HepG2 (cell line): ENCODE results near the gene C14orf119. TPM values are rescaled to one million over a fixed set of nuclear protein-coding genes. Genes with fewer than 3 reads are reported as not detected.

Source experiments
- ATAC-seq: fragments of 200-7000 bp; cut with Tn5 transposase; 3 replicates; pipeline ENCODE4 v1.9.1; 2020; ENCODE audit warnings: mild to moderate bottlenecking, moderate library complexity
- BruUV-seq: library from RNA; stranded (reverse); fragments of 400-500 nt; replicated peaks from 2 replicates; lab custom pipeline; 2021; lab: Mats Ljungman, UMichigan
- CTCF ChIA-PET: fragments of 300-600 bp; formaldehyde crosslinking; extraction: SDS; loops from one replicate; lab custom pipeline; 2021; ENCODE audit warnings: low total read pairs, inconsistent platforms, low intra/inter-chr PET ratio; lab: Yijun Ruan, JAX
- POLR2A ChIA-PET: fragments of 350-600 bp; sonication (Branson Sonifier 250); formaldehyde crosslinking; loops from one replicate; lab custom pipeline; 2020; ENCODE audit warnings: antibody characterized with exemption, inconsistent platforms; lab: Yijun Ruan, JAX
- DNase-seq: peaks from one replicate; pipeline ENCODE4 v3.0.0-alpha.2; 2015; ENCODE audit warnings: low spot score
- FAIRE-seq: peaks from 3 replicates; lab custom pipeline; 2011; peaks lifted over from hg19 to GRCh38; lab: Jason Lieb, UNC
- H2AFZ ChIP-seq: one replicate; pipeline ENCODE4 v1.6.1; 2011; ENCODE audit warnings: low read length, inconsistent platforms
- H3K27ac ChIP-seq: fragments of 300-600 bp; 3 replicates; pipeline ENCODE4 v1.8.0; 2011; ENCODE audit warnings: mixed run types, mild to moderate bottlenecking, mixed read lengths, low read length, inconsistent platforms; ENCODE audit not compliant: insufficient read depth; ENCODE audit errors: extremely low read length
- H3K27me3 ChIP-seq, 2 experiments: fragments of 200-600 bp in 1 of 2; 2 replicates in 1 of 2; 3 replicates in 1 of 2; pipeline versions ENCODE4 v1.6.0 to v1.8.0; 2011; ENCODE audit warnings: low read length in 2 of 2, mild to moderate bottlenecking in 2 of 2, moderate library complexity in 2 of 2, inconsistent platforms in 1 of 2; ENCODE audit not compliant: insufficient read depth in 2 of 2, control insufficient read depth in 1 of 2
- H3K36me3 ChIP-seq, 2 experiments: fragments of 200-600 bp in 1 of 2; replicated peaks in 1 of 2; 2 replicates in 1 of 2; 3 replicates in 1 of 2; pipeline versions ENCODE4 v1.5.1 to v1.8.0; 2011; ENCODE audit warnings: low read length in 2 of 2, inconsistent platforms in 1 of 2; ENCODE audit not compliant: insufficient read depth in 2 of 2, control insufficient read depth in 1 of 2
- H3K4me1 ChIP-seq: 2 replicates; pipeline ENCODE4 v1.5.1; 2012; ENCODE audit warnings: low read length, inconsistent platforms; ENCODE audit not compliant: insufficient read depth
- H3K4me2 ChIP-seq: 2 replicates; pipeline ENCODE4 v1.6.0; 2011; ENCODE audit warnings: low read depth, low read length, inconsistent platforms
- H3K4me3 ChIP-seq, 3 experiments: fragments of 200-600 bp in 1 of 3; sonication (generic), shearing (Covaris generic) in 1 of 3; replicated peaks in 1 of 3; 2 replicates each; pipeline ENCODE4 v1.5.1; 2011 to 2016; ENCODE audit warnings: low read length in 3 of 3, inconsistent platforms in 2 of 3, low read depth in 2 of 3, mild to moderate bottlenecking in 2 of 3, control low read depth in 1 of 3, mixed read lengths in 1 of 3; ENCODE audit not compliant: insufficient read depth in 1 of 3
- H3K79me2 ChIP-seq: one replicate; pipeline ENCODE4 v1.6.1; 2011; ENCODE audit warnings: low read length, inconsistent platforms; ENCODE audit not compliant: insufficient read depth
- H3K9ac ChIP-seq: 2 replicates; pipeline ENCODE4 v1.6.0; 2011; ENCODE audit warnings: mild to moderate bottlenecking, low read depth, low read length, inconsistent platforms; ENCODE audit not compliant: insufficient read depth
- H3K9me3 ChIP-seq: 2 replicates; pipeline ENCODE4 v1.5.1; 2012; ENCODE audit warnings: mild to moderate bottlenecking, low read length
- H4K20me1 ChIP-seq: 2 replicates; pipeline ENCODE4 v1.6.0; 2011; ENCODE audit warnings: inconsistent platforms, mild to moderate bottlenecking, low read length, moderate library complexity; ENCODE audit not compliant: insufficient read depth
- AGO2 ChIP-seq: fragments of 200-400 bp; formaldehyde crosslinking; optimal IDR thresholded peaks from 2 replicates; pipeline ENCODE3; 2017; ENCODE audit warnings: mild to moderate bottlenecking, low read depth, low read length, moderate library complexity
- CTCF ChIP-seq: sonication (generic); formaldehyde crosslinking; IDR thresholded peaks from 2 replicates; pipeline ENCODE4 v1.5.0; 2020; ENCODE audit warnings: mild to moderate bottlenecking, missing genetic modification reagents, moderate library complexity
- FOXO4 ChIP-seq: sonication (generic); formaldehyde crosslinking; conservative IDR thresholded peaks from 2 replicates; pipeline ENCODE4 v1.8.1; 2023; ENCODE audit warnings: missing genetic modification reagents
- GMEB1 ChIP-seq: sonication (generic); formaldehyde crosslinking; IDR thresholded peaks from 2 replicates; pipeline ENCODE4 v1.5.1; 2020; ENCODE audit warnings: missing genetic modification reagents, mild to moderate bottlenecking, borderline replicate concordance
- IKZF1 ChIP-seq: fragments of 450-650 bp; IDR thresholded peaks from 2 replicates; pipeline ENCODE4 v1.7.1; 2016
- LCORL ChIP-seq, 2 experiments: fragments of 450-650 bp in 1 of 2; sonication (generic) in 1 of 2; formaldehyde crosslinking in 1 of 2; IDR thresholded peaks; 2 replicates each; pipeline versions ENCODE4 v1.5.0 to v1.6.1; 2017 to 2020; ENCODE audit warnings: antibody characterized with exemption in 1 of 2, missing genetic modification reagents in 1 of 2
- MBD4 ChIP-seq: IDR thresholded peaks from 2 replicates; pipeline ENCODE4 v1.6.1; 2012; ENCODE audit warnings: low read length, inconsistent platforms, borderline replicate concordance
- NR2F1 ChIP-seq, 2 experiments: fragments of 450-650 bp in 1 of 2; formaldehyde crosslinking in 1 of 2; IDR thresholded peaks; 2 replicates each; pipeline versions ENCODE4 v1.5.0 to v1.6.1; 2016 to 2020; ENCODE audit warnings: mild to moderate bottlenecking in 1 of 2, missing compliant biosample characterization in 1 of 2, missing genetic modification reagents in 1 of 2, moderate library complexity in 1 of 2
- PPARG ChIP-seq: conservative IDR thresholded peaks from 2 replicates; pipeline ENCODE4 v1.6.1; 2016; ENCODE audit warnings: missing biosample characterization, missing genetic modification reagents
- ZNF317 ChIP-seq: sonication (generic); formaldehyde crosslinking; IDR thresholded peaks from 2 replicates; pipeline ENCODE4 v1.5.0; 2020; ENCODE audit warnings: mild to moderate bottlenecking, missing genetic modification reagents
- WGBS: methylation state at CpG from one replicate; pipeline ENCODE4 v1.1.6; 2017; ENCODE audit warnings: low lambda C conversion rate; 5-methylcytosine and 5-hydroxymethylcytosine counted together
- in situ Hi-C: cut with HindIII; loops from 2 replicates; pipeline ENCODE4 v1.10.0; 2017; ENCODE audit warnings: low pct_unique_long_range_greater_than_20kb; ENCODE audit not compliant: extremely low pct_ligation_motif_present
- intact Hi-C: fragments of 100-400 bp; cut with micrococcal nuclease; formaldehyde crosslinking; loops from one replicate; pipeline ENCODE4 v1.10.0; 2022; ENCODE audit not compliant: unreplicated experiment
- polyA plus RNA-seq, 8 experiments: library from polyadenylated mRNA; depleted of rRNA in 3 of 8; stranded (reverse) in 7 of 8; unstranded in 1 of 8; fragments of >200 nt; fragmentation: Illumina TruSeq in 4 of 8; extraction: Trizol in 4 of 8; gene quantifications; 2 replicates each; pipeline versions ENCODE4 v1.2.1 to v1.2.3, GENCODE V29; 2011 to 2016; ENCODE audit warnings: low read depth in 4 of 8, missing spikeins in 1 of 8, mixed read lengths in 1 of 8; ENCODE audit not compliant: insufficient read depth in 1 of 8
- total RNA-seq, 5 experiments: library from RNA; depleted of rRNA; stranded (reverse); fragments of >200 nt; fragmentation: Illumina TruSeq; extraction: Trizol; gene quantifications; 2 replicates each; pipeline ENCODE4 v1.2.3, GENCODE V29; 2016; ENCODE audit warnings: low read depth in 1 of 5

The C14orf119 gene
- total and polyA plus RNA-seq, 2 of the 13 experiments (the other 11 are each of a cell fraction or from before 2014, with no cell fraction given), result 117 to 206 TPM

GRCh38 chr14:23077962-23078361, 17.3 kb upstream of the C14orf119 start:
- Histone ChIP-seq H3K4me2 (no peak overlapping the region), H3K27ac (no peak overlapping the region), H3K36me3 (peaks cover 63 to 94% of the 10 kb centered on the region in 2 experiments), H2AFZ (no peak overlapping the region), H3K27me3 (no peaks in the 10 kb centered on the region), H3K9me3 (no peaks in the 10 kb centered on the region), H3K79me2 (no peaks in the 10 kb centered on the region), H3K4me1 (no peaks in the 10 kb centered on the region), H3K4me3 (no peak overlapping the region), H4K20me1 (peaks cover 9% of the 10 kb centered on the region; the same call in 1 of the 2 replicates), H3K9ac (no peak overlapping the region)
- DNase-seq (no peak), FAIRE-seq (no peak), ATAC-seq (no peak)
- ChIA-PET POLR2A (interaction anchor here (1.4 to 5.8 kb wide), 5 partner anchors 9 to 101 kb away, joined by 3 to 85 read pairs (median 12); partner anchors contain the start of genes ACIN1 and C14orf119), CTCF (interaction anchor here (1.6 to 4.1 kb wide), 4 partner anchors 9 to 109 kb away, joined by 4 to 20 read pairs (median 8); partner anchors contain the start of gene ACIN1)
- intact Hi-C loops, result loop anchor here (1.0 kb wide), 2 partner anchors 9 to 31 kb away; no protein-coding TSS in a partner anchor
- no TSS peak for BruUV-seq
- 97% methylated on average over 5 of the region's 5 CpGs for WGBS
- no peak for TF ChIP-seq FOXO4
- peak; percentile 14 for TF ChIP-seq AGO2
- in situ Hi-C loops, result no loop called here

GRCh38 chr14:23078692-23079116, 16.6 kb upstream of the C14orf119 start:
- Histone ChIP-seq H3K27me3 (no peaks in the 10 kb centered on the region), H3K4me2 (no peak overlapping the region), H3K79me2 (no peaks in the 10 kb centered on the region), H3K4me3 (no peak overlapping the region), H2AFZ (no peak overlapping the region), H3K36me3 (peaks cover 66 to 99% of the 10 kb centered on the region in 2 experiments), H3K9me3 (no peaks in the 10 kb centered on the region), H3K4me1 (no peaks in the 10 kb centered on the region), H4K20me1 (peaks cover 9% of the 10 kb centered on the region; the same call in 1 of the 2 replicates), H3K9ac (no peak overlapping the region), H3K27ac (no peak overlapping the region)
- ATAC-seq (peak; percentile 66), DNase-seq (peak; percentile 76), FAIRE-seq (no peak)
- CTCF ChIA-PET, result interaction anchor here (1.6 to 4.1 kb wide), 3 partner anchors 10 to 108 kb away, joined by 4 to 20 read pairs (median 8); no protein-coding TSS in a partner anchor
- BruUV-seq, result no TSS peak
- in situ Hi-C loops (no loop called here), intact Hi-C loops (no loop called here)
- POLR2A ChIA-PET, result interaction anchor here (0.5 to 5.8 kb wide), 4 partner anchors 10 to 346 kb away, joined by 3 to 85 read pairs (median 12); partner anchors contain the start of genes ACIN1 and C14orf119
- 67% methylated on average over 2 of the region's 2 CpGs for WGBS
- no peak for TF ChIP-seq IKZF1
- no peak for TF ChIP-seq ZNF317 (CRISPR knock-in tag)
- no peak for TF ChIP-seq LCORL (IDR thresholded peaks at IDR 0.05)
- TF ChIP-seq LCORL (CRISPR knock-in tag; IDR thresholded peaks at IDR 0.05), result no peak
- TF ChIP-seq MBD4, result 0 out of 2 replicates have a peak, but pooled peaks have one; percentile 67
- no peak for TF ChIP-seq GMEB1 (CRISPR knock-in tag)
- TF ChIP-seq NR2F1 (CRISPR knock-in tag; IDR thresholded peaks at IDR 0.05), result peak in 1 of 2 experiments; percentile 52; a peak in 1 of 4 replicates
- 0 out of 2 replicates have a peak, but pooled peaks have one; percentile 13 for TF ChIP-seq CTCF (CRISPR knock-in tag)
- no peak for TF ChIP-seq PPARG (CRISPR knock-in tag)
